PC-3 (cell line): ENCODE data around the gene KLHDC8A. TPM values are rescaled to one million over a fixed set of nuclear protein-coding genes. Genes with fewer than 3 reads are reported as not detected.
"Not testable (repeated sequence)": the region's sequence is repeated elsewhere in the genome, so short reads cannot be mapped to it uniquely, and the experiment has no call there.

ENCODE experiments used
- ATAC-seq: fragments of 200-7000 bp; cut with Tn5 transposase; 2 replicates; pipeline ENCODE4 v1.9.1; 2020; ENCODE audit warnings: mild to moderate bottlenecking, moderate library complexity
- BruUV-seq: library from RNA; stranded (reverse); fragments of 400-500 nt; replicated peaks from 2 replicates; lab custom pipeline; 2021; lab: Mats Ljungman, UMichigan
- CTCF ChIA-PET: fragments of 300-600 bp; sonication (Branson Sonifier 250); formaldehyde crosslinking; loops from one replicate; lab custom pipeline; 2022; ENCODE audit warnings: antibody characterized with exemption; lab: Charles Lee
- POLR2A ChIA-PET: fragments of 300-600 bp; sonication (Branson Sonifier 250); formaldehyde crosslinking; loops from one replicate; lab custom pipeline; 2022; ENCODE audit warnings: antibody characterized with exemption; ENCODE audit not compliant: unreplicated experiment; lab: Charles Lee
- DNase-seq: peaks from one replicate; pipeline ENCODE4 v3.0.0-alpha.2; 2015
- H2AFZ ChIP-seq: fragments of 300-600 bp; sonication (generic); 2 replicates; pipeline ENCODE4 v1.6.0; 2016; ENCODE audit warnings: antibody characterized with exemption, low read length
- H3F3A ChIP-seq: fragments of 300-600 bp; sonication (generic); one replicate; pipeline ENCODE4 v1.6.0; 2017; ENCODE audit warnings: antibody characterized with exemption, low read length, control low read depth, mild to moderate bottlenecking; ENCODE audit not compliant: unreplicated experiment
- H3K27ac ChIP-seq: fragments of 300-600 bp; sonication (generic); 2 replicates; pipeline ENCODE4 v1.5.1; 2016; ENCODE audit warnings: mild to moderate bottlenecking, low read length
- H3K27me3 ChIP-seq: fragments of 300-600 bp; sonication (generic); 2 replicates; pipeline ENCODE4 v1.6.1; 2016; ENCODE audit warnings: low read length, mixed read lengths
- H3K36me3 ChIP-seq: fragments of 300-600 bp; sonication (generic); 2 replicates; pipeline ENCODE4 v1.6.1; 2016; ENCODE audit warnings: low read depth, mixed run types, low read length, mixed read lengths
- H3K4me1 ChIP-seq: fragments of 300-600 bp; sonication (generic); 2 replicates; pipeline ENCODE4 v1.5.1; 2016; ENCODE audit warnings: low read length; ENCODE audit not compliant: insufficient read depth
- H3K4me2 ChIP-seq: fragments of 300-600 bp; sonication (generic); 2 replicates; pipeline ENCODE4 v1.6.0; 2016; ENCODE audit warnings: low read length
- H3K4me3 ChIP-seq: fragments of 300-600 bp; sonication (generic); 2 replicates; pipeline ENCODE4 v1.5.1; 2016; ENCODE audit warnings: mild to moderate bottlenecking, low read length, mixed read lengths
- H3K79me2 ChIP-seq: fragments of 300-600 bp; sonication (generic); 2 replicates; pipeline ENCODE4 v1.6.1; 2017; ENCODE audit warnings: low read length, mixed read lengths
- H3K9ac ChIP-seq: fragments of 300-600 bp; sonication (generic); 2 replicates; pipeline ENCODE4 v1.6.0; 2016; ENCODE audit warnings: mild to moderate bottlenecking, low read length
- H3K9me2 ChIP-seq: fragments of 300-600 bp; sonication (generic); replicated peaks from 2 replicates; pipeline ENCODE4 v1.6.1; 2016; ENCODE audit warnings: mixed run types, low read length, mixed read lengths
- H3K9me3 ChIP-seq: fragments of 300-600 bp; sonication (generic); 2 replicates; pipeline ENCODE4 v1.6.1; 2016; ENCODE audit warnings: low read length, mixed read lengths
- H4K20me1 ChIP-seq: fragments of 300-600 bp; sonication (generic); 2 replicates; pipeline ENCODE4 v1.6.1; 2016; ENCODE audit warnings: low read length, mixed read lengths
- CTCF ChIP-seq: fragments of 300-600 bp; sonication (generic); conservative IDR thresholded peaks from 2 replicates; pipeline ENCODE4 v1.5.1; 2017; ENCODE audit warnings: antibody characterized with exemption, low read depth, mild to moderate bottlenecking, low read length
- EZH2 ChIP-seq: fragments of 300-600 bp; sonication (generic); IDR thresholded peaks from one replicate; pipeline ENCODE4 v1.6.1; 2017; ENCODE audit warnings: antibody characterized with exemption, mild to moderate bottlenecking, low read length; ENCODE audit not compliant: unreplicated experiment
- EZH2phosphoT487 ChIP-seq: fragments of 300-600 bp; sonication (generic); IDR thresholded peaks from 2 replicates; pipeline ENCODE4 v1.6.1; 2018; ENCODE audit warnings: mild to moderate bottlenecking, antibody characterized with exemption, low read length, borderline replicate concordance
- intact Hi-C: fragments of 100-400 bp; cut with micrococcal nuclease; formaldehyde crosslinking; loops from 2 replicates; pipeline ENCODE4 v1.9.0; 2023
- total RNA-seq: library from RNA; depleted of rRNA; stranded (reverse); fragments of >200 nt; gene quantifications from 2 replicates; pipeline ENCODE4 v1.2.3, GENCODE V29; 2014

The KLHDC8A gene
- total RNA-seq, 1 experiment from 2014 or later = not detected

- H3K27ac ChIP-seq = peak overlapping the region; percentile 60
- H3K4me2 ChIP-seq = peak overlapping the region; percentile 66
- peaks cover 54% of the 10 kb centered on the region for H3K4me1 ChIP-seq
- peak overlapping the region; percentile 19; the same call in 1 of the 2 replicates for H3K9ac ChIP-seq
- no peak overlapping the region for H3K4me3 ChIP-seq
- no peaks in the 10 kb centered on the region for H3K9me2 ChIP-seq
- H3K9me3 ChIP-seq = no peaks in the 10 kb centered on the region
- H3K27me3 ChIP-seq = no peaks in the 10 kb centered on the region
- intact Hi-C loops = no loop called here
- ChIA-PET POLR2A (no interaction called here), CTCF (no interaction called here)
- BruUV-seq = no TSS peak
- H2AFZ ChIP-seq = peak overlapping the region; percentile 60
- TF ChIP-seq EZH2 (no peak), CTCF (no peak)
- ATAC-seq = peak; percentile 79
- no peaks in the 10 kb centered on the region for H3K79me2 ChIP-seq
- no peaks in the 10 kb centered on the region for H4K20me1 ChIP-seq
- DNase-seq = peak; percentile 97
- no peaks in the 10 kb centered on the region for H3K36me3 ChIP-seq
- H3F3A ChIP-seq = no peaks in the 10 kb centered on the region
Observed at GRCh38 chr1:205298191-205298994, 58.3 kb downstream of the KLHDC8A start.

- H3K9me3 ChIP-seq, DNase-seq, H3K27me3 ChIP-seq, H3F3A ChIP-seq, CTCF ChIA-PET, ATAC-seq, H3K36me3 ChIP-seq, BruUV-seq, H3K79me2 ChIP-seq, H4K20me1 ChIP-seq, H3K4me3 ChIP-seq, H3K9me2 ChIP-seq, POLR2A ChIA-PET, intact Hi-C loops: not testable (repeated sequence)
- Histone ChIP-seq H3K9ac (0 out of 2 replicates have a peak overlapping the region, but pooled peaks have one; percentile 10), H3K4me1 (peaks cover 57% of the 10 kb centered on the region), H3K27ac (peak overlapping the region; percentile 60), H2AFZ (peak overlapping the region; percentile 60; the same call in 1 of the 2 replicates), H3K4me2 (peak overlapping the region; percentile 66)
Observed at GRCh38 chr1:205297546-205298177, 59.1 kb downstream of the KLHDC8A start.

GRCh38 chr1:205296154-205296553 lies 60.6 kb downstream of the KLHDC8A start:
- BruUV-seq = no TSS peak
- Histone ChIP-seq H3K4me2 (no peak overlapping the region), H4K20me1 (no peaks in the 10 kb centered on the region), H2AFZ (no peak overlapping the region), H3K4me1 (peaks cover 48% of the 10 kb centered on the region), H3K9me2 (no peaks in the 10 kb centered on the region), H3F3A (no peaks in the 10 kb centered on the region), H3K79me2 (no peaks in the 10 kb centered on the region), H3K9ac (no peak overlapping the region), H3K4me3 (no peak overlapping the region), H3K9me3 (no peaks in the 10 kb centered on the region), H3K27ac (no peak overlapping the region), H3K36me3 (no peaks in the 10 kb centered on the region), H3K27me3 (no peaks in the 10 kb centered on the region)
- DNase-seq (no peak), ATAC-seq (no peak)
- ChIA-PET CTCF (no interaction called here), POLR2A (interaction anchor here (0.6 kb wide), 1 partner anchor 12 kb away, joined by 4 read pairs; no protein-coding TSS in a partner anchor)
- intact Hi-C loops = no loop called here
- TF ChIP-seq CTCF = no peak
- TF ChIP-seq EZH2phosphoT487 = no peak
- TF ChIP-seq EZH2 = no peak
